Motor neuron (in vitro differentiated cells): Measurements from ENCODE around the gene THRAP3. TPM values are rescaled to one million over a fixed set of nuclear protein-coding genes. Genes with fewer than 3 reads are reported as not detected.
A peak's percentile ranks its signal among the peaks of the same experiment; 100 is the strongest.
"Not testable (repeated sequence)": the region's sequence is repeated elsewhere in the genome, so short reads cannot be mapped to it uniquely, and the experiment has no call there.

Experiments used
- ATAC-seq, 8 experiments: fragments of 200-7000 bp; cut with Tn5 transposase; replicated peaks in 6 of 8; 2 replicates each; pipeline ENCODE4 v1.8.0; 2021; ENCODE audit warnings: mild to moderate bottlenecking in 8 of 8, moderate library complexity in 8 of 8
- H3K27ac ChIP-seq, 2 donors: fragments of 250-450 bp; sonication (Bioruptor Pico); 2 replicates each; pipeline ENCODE4 v1.9.0; 2021; ENCODE audit warnings: antibody characterized with exemption in 2 of 2, mild to moderate bottlenecking in 2 of 2, moderate library complexity in 1 of 2
- H3K4me1 ChIP-seq, 2 donors: fragments of 250-450 bp; sonication (Bioruptor Pico); replicated peaks in 1 of 2; 2 replicates each; pipeline ENCODE4 v1.6.1; 2021; ENCODE audit warnings: antibody characterized with exemption in 2 of 2, mild to moderate bottlenecking in 2 of 2, moderate library complexity in 1 of 2
- H3K4me3 ChIP-seq, 5 donors: fragments of 250-450 bp; sonication (Bioruptor Pico); 2 replicates each; pipeline ENCODE4 v1.9.0; 2021; ENCODE audit warnings: antibody characterized with exemption in 5 of 5, mild to moderate bottlenecking in 5 of 5, moderate library complexity in 4 of 5
- WGBS, 10 experiments: fragments of 450-650 bp; shearing (Covaris generic); methylation state at CpG; one replicate each; pipeline ENCODE4 v1.0.0; 2022; 5-methylcytosine and 5-hydroxymethylcytosine counted together
- in situ Hi-C, 9 experiments: fragments of 400-800 bp; cut with MboI; loops; one replicate each; pipeline ENCODE4 v1.15.0; 2021; ENCODE audit warnings: low sequenced_read_pairs in 9 of 9, low pct_unique_long_range_greater_than_20kb in 2 of 9; ENCODE audit not compliant: unreplicated experiment in 9 of 9
- total RNA-seq, 8 experiments: library from RNA; unstranded; fragments of 300-600 nt; gene quantifications; 2 replicates each; pipeline versions ENCODE4 v1.2.3 to v1.2.4, GENCODE V29; 2022

THRAP3 gene
- total RNA-seq, 8 experiments from 2014 or later = 72.6 to 139 (median 104) TPM

- WGBS, 10 experiments = 0 to 24% (median 17%) methylated on average over 2 to 9 of the region's 9 CpGs; no CpG with 5 or more reads in 6 of the 10 experiments
- ATAC-seq = peak; percentile 94 to 98 (median 96)
- Histone ChIP-seq H3K4me1 (peaks cover 0 to 5% of the 10 kb centered on the region in 2 donors), H3K4me3 (no peak overlapping the region), H3K27ac (no peak overlapping the region)
- in situ Hi-C loops = loop anchor here in 2 of 9 experiments (10.0 kb wide), 1 partner anchor 83 kb away; no protein-coding TSS in a partner anchor
These were observed 36.2 kb upstream of the THRAP3 start for GRCh38 chr1:36187800-36188593.

GRCh38 chr1:36196805-36197204, 27.4 kb upstream of the THRAP3 start:
- 100% methylated on average over 2 of the region's 12 CpGs; no CpG with 5 or more reads in 9 of the 10 experiments for WGBS, 10 experiments
- ATAC-seq, H3K4me3 ChIP-seq, H3K27ac ChIP-seq, in situ Hi-C loops, H3K4me1 ChIP-seq: not testable (repeated sequence)

GRCh38 chr1:36198641-36199040, 25.6 kb upstream of the THRAP3 start:
- no peak for ATAC-seq
- in situ Hi-C loops = no loop called here
- 38 to 94% (median 80%) methylated on average over 1 to 5 of the region's 5 CpGs; no CpG with 5 or more reads in 3 of the 10 experiments for WGBS, 10 experiments
- Histone ChIP-seq H3K27ac (no peak overlapping the region), H3K4me1 (peaks cover 0 to 2% of the 10 kb centered on the region in 2 donors), H3K4me3 (no peak overlapping the region)

GRCh38 chr1:36199934-36200741, 24.1 kb upstream of the THRAP3 start:
- no peak for ATAC-seq
- H3K4me3 ChIP-seq = no peak overlapping the region
- H3K27ac ChIP-seq = no peak overlapping the region
- 20 to 100% (median 66%) methylated on average over 1 to 12 of the region's 13 CpGs; no CpG with 5 or more reads in 1 of the 10 experiments for WGBS, 10 experiments
- in situ Hi-C loops = no loop called here
- peaks cover 2 to 10% of the 10 kb centered on the region in 2 donors for H3K4me1 ChIP-seq

- WGBS, 10 experiments = 90 to 100% (median 100%) methylated on average over 1 to 2 of the region's 3 CpGs; no CpG with 5 or more reads in 2 of the 10 experiments
- in situ Hi-C loops = no loop called here
- Histone ChIP-seq H3K4me3 (no peak overlapping the region), H3K4me1 (peaks cover 2 to 20% of the 10 kb centered on the region in 2 donors), H3K27ac (no peak overlapping the region)
- peak in 2 of 8 experiments; percentile 6 to 7 for ATAC-seq
These were observed 21.2 kb upstream of the THRAP3 start for GRCh38 chr1:36203027-36203553.

- Histone ChIP-seq H3K4me1 (peaks cover 2 to 20% of the 10 kb centered on the region in 2 donors), H3K4me3 (no peak overlapping the region), H3K27ac (no peak overlapping the region)
- ATAC-seq = peak in 5 of 8 experiments; percentile 53 to 67 (median 63)
- WGBS, 10 experiments = 26 to 100% (median 65%) methylated on average over 1 to 5 of the region's 10 CpGs; no CpG with 5 or more reads in 4 of the 10 experiments
- in situ Hi-C loops = no loop called here
These were observed 20.5 kb upstream of the THRAP3 start for GRCh38 chr1:36203554-36204346.

- in situ Hi-C loops = no loop called here
- H3K27ac ChIP-seq = no peak overlapping the region
- WGBS, 10 experiments = 76 to 100% (median 98%) methylated on average over 1 to 4 of the region's 6 CpGs; no CpG with 5 or more reads in 6 of the 10 experiments
- no peak overlapping the region for H3K4me3 ChIP-seq
- no peak for ATAC-seq
- H3K4me1 ChIP-seq = peaks cover 2 to 20% of the 10 kb centered on the region in 2 donors
These were observed 19.8 kb upstream of the THRAP3 start for GRCh38 chr1:36204347-36204909.

- no peak for ATAC-seq
- in situ Hi-C loops = no loop called here
- H3K4me1 ChIP-seq = peaks cover 2 to 20% of the 10 kb centered on the region in 2 donors
- no peak overlapping the region for H3K4me3 ChIP-seq
- no peak overlapping the region for H3K27ac ChIP-seq
- 77 to 100% (median 100%) methylated on average over 1 to 3 of the region's 3 CpGs; no CpG with 5 or more reads in 3 of the 10 experiments for WGBS, 10 experiments
These were observed 17.9 kb upstream of the THRAP3 start for GRCh38 chr1:36206323-36206858.

GRCh38 chr1:36207339-36207738, 16.9 kb upstream of the THRAP3 start:
- H3K27ac ChIP-seq = no peak overlapping the region
- in situ Hi-C loops = no loop called here
- WGBS, 10 experiments = 0 to 60% (median 28%) methylated on average over 1 to 5 of the region's 6 CpGs; no CpG with 5 or more reads in 2 of the 10 experiments
- ATAC-seq = peak; percentile 31 to 94 (median 84)
- no peak overlapping the region for H3K4me3 ChIP-seq
- peaks cover 2 to 20% of the 10 kb centered on the region in 2 donors for H3K4me1 ChIP-seq

GRCh38 chr1:36208978-36209703, 15.1 kb upstream of the THRAP3 start:
- Histone ChIP-seq H3K4me1 (peaks cover 0 to 13% of the 10 kb centered on the region in 2 donors), H3K27ac (no peak overlapping the region), H3K4me3 (no peak overlapping the region)
- in situ Hi-C loops = no loop called here
- 35 to 82% (median 65%) methylated on average over 3 to 6 of the region's 6 CpGs; no CpG with 5 or more reads in 2 of the 10 experiments for WGBS, 10 experiments
- ATAC-seq = no peak

- no peak overlapping the region for H3K4me3 ChIP-seq
- in situ Hi-C loops = no loop called here
- WGBS, 10 experiments = 77 to 100% (median 89%) methylated on average over 1 to 3 of the region's 3 CpGs; no CpG with 5 or more reads in 2 of the 10 experiments
- H3K27ac ChIP-seq = no peak overlapping the region
- peaks cover 0 to 9% of the 10 kb centered on the region in 2 donors for H3K4me1 ChIP-seq
- no peak for ATAC-seq
These were observed 12.9 kb upstream of the THRAP3 start for GRCh38 chr1:36211307-36211706.
